SK-N-SH (cell line): Measurements from ENCODE around the gene SURF6.

Experiments used
- FOXM1 ChIP-seq: IDR thresholded peaks from 2 replicates; pipeline ENCODE4 v1.4.0; 2012; ENCODE audit warnings: low read depth, mild to moderate bottlenecking
- JUND ChIP-seq: IDR thresholded peaks from 2 replicates; pipeline ENCODE4 v1.4.0; 2012
- MXI1 ChIP-seq: IDR thresholded peaks from 2 replicates; pipeline ENCODE4 v1.6.1; 2012; ENCODE audit warnings: mild to moderate bottlenecking, low read depth, low read length, improper control_type of control experiment
- POLR2AphosphoS5 ChIP-seq: IDR thresholded peaks from 2 replicates; pipeline ENCODE4 v1.6.1; 2012; ENCODE audit warnings: low read depth, low read length
- RAD21 ChIP-seq: IDR thresholded peaks from 2 replicates; pipeline ENCODE4 v1.6.1; 2012; ENCODE audit warnings: mild to moderate bottlenecking, low read length
- RFX5 ChIP-seq: IDR thresholded peaks from 2 replicates; pipeline ENCODE4 v1.6.1; 2012; ENCODE audit warnings: mild to moderate bottlenecking, improper control_type of control experiment, low read length
- SIN3A ChIP-seq: IDR thresholded peaks from 2 replicates; pipeline ENCODE4 v1.6.1; 2012; ENCODE audit warnings: low read depth, mild to moderate bottlenecking, low read length, moderate library complexity, borderline replicate concordance
- SMC3 ChIP-seq: IDR thresholded peaks from 2 replicates; pipeline ENCODE4 v1.6.1; 2012; ENCODE audit warnings: low read depth, low read length, improper control_type of control experiment
- TAF1 ChIP-seq: IDR thresholded peaks from 2 replicates; pipeline ENCODE4 v1.6.1; 2012; ENCODE audit warnings: low read depth, mild to moderate bottlenecking, low read length, moderate library complexity, borderline replicate concordance
- TF ChIP-seq, protein P1 (sequence below): fragments of 200-600 bp; sonication (generic); IDR thresholded peaks from 2 replicates; pipeline ENCODE4 v1.6.1; 2017; ENCODE audit warnings: antibody characterized with exemption, mild to moderate bottlenecking, moderate library complexity
- TF ChIP-seq, protein P2 (sequence below): IDR thresholded peaks from 2 replicates; pipeline ENCODE4 v1.4.0; 2012; ENCODE audit warnings: low read depth
- TF ChIP-seq, protein P3 (sequence below): IDR thresholded peaks from 2 replicates; pipeline ENCODE4 v1.4.0; 2012; ENCODE audit warnings: low read depth, borderline replicate concordance
- TF ChIP-seq, protein P4 (sequence below): IDR thresholded peaks from 2 replicates; pipeline ENCODE4 v1.6.1; 2012; ENCODE audit warnings: mild to moderate bottlenecking, low read depth, low read length, moderate library complexity
- TF ChIP-seq, protein P5 (sequence below): fragments of 150-350 bp; IDR thresholded peaks from 2 replicates; pipeline ENCODE4 v1.6.1; 2017; ENCODE audit warnings: antibody characterized with exemption, low read length, low read depth, borderline replicate concordance

DNA sequence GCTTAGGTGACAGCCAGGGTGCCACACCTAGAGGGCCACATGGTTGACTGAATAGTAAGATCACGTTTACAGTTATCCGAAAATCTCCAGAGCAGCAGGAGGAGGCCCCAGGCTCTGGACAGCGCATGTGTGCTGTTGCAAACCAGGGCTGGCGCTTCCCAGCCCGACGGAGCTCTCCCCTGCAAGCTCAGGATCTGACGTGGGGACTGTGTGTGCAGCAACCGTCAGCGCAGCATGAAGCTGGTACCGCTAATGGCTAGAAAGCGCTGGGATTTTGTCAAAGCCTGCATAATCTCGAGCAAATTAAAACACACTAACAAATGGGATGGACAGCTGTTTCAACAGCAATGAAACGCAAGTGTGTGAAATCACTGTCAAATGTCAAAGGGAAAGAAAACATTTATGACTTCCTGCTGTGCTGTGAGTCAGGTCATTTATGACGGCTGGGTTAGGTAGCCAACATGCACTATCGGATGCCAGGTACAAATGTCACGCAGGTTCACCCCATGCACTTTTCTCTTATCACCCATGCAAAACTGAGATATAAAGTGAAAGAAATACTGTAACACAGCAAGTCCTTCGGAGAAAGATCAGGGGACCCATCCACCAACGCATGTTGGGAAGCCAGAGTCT is 32.4 kb upstream of the SURF6 start:
- TF ChIP-seq, protein P1, sequence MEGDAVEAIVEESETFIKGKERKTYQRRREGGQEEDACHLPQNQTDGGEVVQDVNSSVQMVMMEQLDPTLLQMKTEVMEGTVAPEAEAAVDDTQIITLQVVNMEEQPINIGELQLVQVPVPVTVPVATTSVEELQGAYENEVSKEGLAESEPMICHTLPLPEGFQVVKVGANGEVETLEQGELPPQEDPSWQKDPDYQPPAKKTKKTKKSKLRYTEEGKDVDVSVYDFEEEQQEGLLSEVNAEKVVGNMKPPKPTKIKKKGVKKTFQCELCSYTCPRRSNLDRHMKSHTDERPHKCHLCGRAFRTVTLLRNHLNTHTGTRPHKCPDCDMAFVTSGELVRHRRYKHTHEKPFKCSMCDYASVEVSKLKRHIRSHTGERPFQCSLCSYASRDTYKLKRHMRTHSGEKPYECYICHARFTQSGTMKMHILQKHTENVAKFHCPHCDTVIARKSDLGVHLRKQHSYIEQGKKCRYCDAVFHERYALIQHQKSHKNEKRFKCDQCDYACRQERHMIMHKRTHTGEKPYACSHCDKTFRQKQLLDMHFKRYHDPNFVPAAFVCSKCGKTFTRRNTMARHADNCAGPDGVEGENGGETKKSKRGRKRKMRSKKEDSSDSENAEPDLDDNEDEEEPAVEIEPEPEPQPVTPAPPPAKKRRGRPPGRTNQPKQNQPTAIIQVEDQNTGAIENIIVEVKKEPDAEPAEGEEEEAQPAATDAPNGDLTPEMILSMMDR, result no peak
- no peak for TF ChIP-seq JUND
- TF ChIP-seq RAD21, result no peak
- TF ChIP-seq MXI1, result peak; percentile 94
- TF ChIP-seq POLR2AphosphoS5, result no peak
- TF ChIP-seq, protein P2, sequence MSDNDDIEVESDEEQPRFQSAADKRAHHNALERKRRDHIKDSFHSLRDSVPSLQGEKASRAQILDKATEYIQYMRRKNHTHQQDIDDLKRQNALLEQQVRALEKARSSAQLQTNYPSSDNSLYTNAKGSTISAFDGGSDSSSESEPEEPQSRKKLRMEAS, result no peak
- TF ChIP-seq SIN3A, result no peak
- TF ChIP-seq TAF1, result no peak
- TF ChIP-seq, protein P3, sequence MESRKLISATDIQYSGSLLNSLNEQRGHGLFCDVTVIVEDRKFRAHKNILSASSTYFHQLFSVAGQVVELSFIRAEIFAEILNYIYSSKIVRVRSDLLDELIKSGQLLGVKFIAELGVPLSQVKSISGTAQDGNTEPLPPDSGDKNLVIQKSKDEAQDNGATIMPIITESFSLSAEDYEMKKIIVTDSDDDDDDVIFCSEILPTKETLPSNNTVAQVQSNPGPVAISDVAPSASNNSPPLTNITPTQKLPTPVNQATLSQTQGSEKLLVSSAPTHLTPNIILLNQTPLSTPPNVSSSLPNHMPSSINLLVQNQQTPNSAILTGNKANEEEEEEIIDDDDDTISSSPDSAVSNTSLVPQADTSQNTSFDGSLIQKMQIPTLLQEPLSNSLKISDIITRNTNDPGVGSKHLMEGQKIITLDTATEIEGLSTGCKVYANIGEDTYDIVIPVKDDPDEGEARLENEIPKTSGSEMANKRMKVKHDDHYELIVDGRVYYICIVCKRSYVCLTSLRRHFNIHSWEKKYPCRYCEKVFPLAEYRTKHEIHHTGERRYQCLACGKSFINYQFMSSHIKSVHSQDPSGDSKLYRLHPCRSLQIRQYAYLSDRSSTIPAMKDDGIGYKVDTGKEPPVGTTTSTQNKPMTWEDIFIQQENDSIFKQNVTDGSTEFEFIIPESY, result no peak
- no peak for TF ChIP-seq SMC3
- no peak for TF ChIP-seq FOXM1
- TF ChIP-seq, protein P4, sequence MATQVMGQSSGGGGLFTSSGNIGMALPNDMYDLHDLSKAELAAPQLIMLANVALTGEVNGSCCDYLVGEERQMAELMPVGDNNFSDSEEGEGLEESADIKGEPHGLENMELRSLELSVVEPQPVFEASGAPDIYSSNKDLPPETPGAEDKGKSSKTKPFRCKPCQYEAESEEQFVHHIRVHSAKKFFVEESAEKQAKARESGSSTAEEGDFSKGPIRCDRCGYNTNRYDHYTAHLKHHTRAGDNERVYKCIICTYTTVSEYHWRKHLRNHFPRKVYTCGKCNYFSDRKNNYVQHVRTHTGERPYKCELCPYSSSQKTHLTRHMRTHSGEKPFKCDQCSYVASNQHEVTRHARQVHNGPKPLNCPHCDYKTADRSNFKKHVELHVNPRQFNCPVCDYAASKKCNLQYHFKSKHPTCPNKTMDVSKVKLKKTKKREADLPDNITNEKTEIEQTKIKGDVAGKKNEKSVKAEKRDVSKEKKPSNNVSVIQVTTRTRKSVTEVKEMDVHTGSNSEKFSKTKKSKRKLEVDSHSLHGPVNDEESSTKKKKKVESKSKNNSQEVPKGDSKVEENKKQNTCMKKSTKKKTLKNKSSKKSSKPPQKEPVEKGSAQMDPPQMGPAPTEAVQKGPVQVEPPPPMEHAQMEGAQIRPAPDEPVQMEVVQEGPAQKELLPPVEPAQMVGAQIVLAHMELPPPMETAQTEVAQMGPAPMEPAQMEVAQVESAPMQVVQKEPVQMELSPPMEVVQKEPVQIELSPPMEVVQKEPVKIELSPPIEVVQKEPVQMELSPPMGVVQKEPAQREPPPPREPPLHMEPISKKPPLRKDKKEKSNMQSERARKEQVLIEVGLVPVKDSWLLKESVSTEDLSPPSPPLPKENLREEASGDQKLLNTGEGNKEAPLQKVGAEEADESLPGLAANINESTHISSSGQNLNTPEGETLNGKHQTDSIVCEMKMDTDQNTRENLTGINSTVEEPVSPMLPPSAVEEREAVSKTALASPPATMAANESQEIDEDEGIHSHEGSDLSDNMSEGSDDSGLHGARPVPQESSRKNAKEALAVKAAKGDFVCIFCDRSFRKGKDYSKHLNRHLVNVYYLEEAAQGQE, result no peak
- TF ChIP-seq, protein P5, sequence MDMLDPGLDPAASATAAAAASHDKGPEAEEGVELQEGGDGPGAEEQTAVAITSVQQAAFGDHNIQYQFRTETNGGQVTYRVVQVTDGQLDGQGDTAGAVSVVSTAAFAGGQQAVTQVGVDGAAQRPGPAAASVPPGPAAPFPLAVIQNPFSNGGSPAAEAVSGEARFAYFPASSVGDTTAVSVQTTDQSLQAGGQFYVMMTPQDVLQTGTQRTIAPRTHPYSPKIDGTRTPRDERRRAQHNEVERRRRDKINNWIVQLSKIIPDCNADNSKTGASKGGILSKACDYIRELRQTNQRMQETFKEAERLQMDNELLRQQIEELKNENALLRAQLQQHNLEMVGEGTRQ, result no peak
- TF ChIP-seq RFX5, result no peak
